ENCODE results near the gene NUB1.

NUB1 gene

DNA sequence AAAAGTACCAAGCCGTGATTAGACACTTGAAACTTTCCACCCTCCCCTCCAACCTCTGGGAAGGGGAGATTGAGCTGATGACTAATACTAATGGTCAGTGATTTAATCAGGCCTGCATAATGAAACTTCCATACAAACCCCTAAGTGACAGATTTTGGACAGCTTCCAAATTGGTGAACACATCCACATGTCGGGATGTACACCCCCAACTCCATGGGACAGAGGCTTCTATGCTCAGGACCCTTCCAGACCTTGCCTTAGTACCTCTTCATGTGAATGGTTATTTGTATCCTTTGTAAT lies 4.8 kb downstream of the NUB1 start:
- DNase-seq (ENCODE audit: low read depth), result no peak

DNA sequence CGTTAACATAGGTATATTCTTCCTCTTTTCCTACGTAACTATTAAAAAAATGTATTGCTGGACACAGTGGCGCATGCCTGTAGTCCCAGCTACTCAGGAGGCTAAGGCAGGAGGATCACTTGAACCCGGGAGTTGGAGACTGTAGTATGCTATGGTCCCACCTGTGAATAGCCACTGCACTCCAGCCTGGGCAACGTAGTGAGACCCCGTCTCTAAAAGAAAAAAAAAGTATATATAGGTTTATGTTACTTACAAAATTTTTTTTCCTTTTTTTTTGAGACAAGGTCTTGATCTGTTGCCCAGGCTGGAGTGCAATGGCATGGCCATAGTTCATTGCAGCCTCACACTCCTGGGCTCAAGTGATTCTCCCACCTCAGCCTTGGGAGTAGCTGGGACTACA lies 5.6 kb downstream of the NUB1 start:
- no peak for DNase-seq (ENCODE audit: low read depth)

DNA sequence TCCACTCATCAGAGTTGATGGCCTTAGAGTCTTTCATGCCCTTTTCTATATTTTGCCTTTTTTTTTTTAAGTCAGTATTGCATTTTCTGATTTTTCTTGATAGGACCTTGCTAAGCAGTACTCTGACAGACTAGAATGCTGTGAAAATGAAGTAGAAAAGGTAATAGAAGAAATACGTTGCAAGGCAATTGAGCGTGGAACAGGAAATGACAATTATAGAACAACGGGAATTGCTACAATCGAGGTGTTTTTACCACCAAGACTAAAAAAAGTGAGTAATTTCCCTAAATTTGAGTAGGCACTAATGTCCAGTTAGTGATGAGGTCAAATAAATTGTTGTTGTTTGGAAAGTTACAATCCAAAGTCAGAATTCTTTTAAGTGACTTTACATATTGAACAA lies 7.4 kb downstream of the NUB1 start:
- no peak for DNase-seq (ENCODE audit: low read depth)

DNA sequence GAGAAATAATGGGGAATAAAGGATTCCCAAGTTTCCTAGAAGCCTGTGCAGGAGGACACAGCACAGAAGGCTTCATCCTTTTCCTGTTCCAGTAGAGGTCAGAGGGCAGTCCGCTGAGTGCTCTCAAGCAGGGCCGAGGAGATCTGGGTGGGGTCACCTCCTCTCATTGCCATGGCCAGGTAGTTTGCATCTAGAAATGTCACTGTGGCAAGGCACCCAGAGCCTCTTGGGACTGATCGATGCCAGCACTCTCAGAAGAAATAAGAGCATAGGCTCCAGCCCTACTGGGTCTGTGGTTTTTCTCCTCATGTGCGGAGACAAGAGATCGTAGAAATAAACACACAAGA lies 7.9 kb downstream of the NUB1 start:
- no peak for DNase-seq (ENCODE audit: low read depth)

DNA sequence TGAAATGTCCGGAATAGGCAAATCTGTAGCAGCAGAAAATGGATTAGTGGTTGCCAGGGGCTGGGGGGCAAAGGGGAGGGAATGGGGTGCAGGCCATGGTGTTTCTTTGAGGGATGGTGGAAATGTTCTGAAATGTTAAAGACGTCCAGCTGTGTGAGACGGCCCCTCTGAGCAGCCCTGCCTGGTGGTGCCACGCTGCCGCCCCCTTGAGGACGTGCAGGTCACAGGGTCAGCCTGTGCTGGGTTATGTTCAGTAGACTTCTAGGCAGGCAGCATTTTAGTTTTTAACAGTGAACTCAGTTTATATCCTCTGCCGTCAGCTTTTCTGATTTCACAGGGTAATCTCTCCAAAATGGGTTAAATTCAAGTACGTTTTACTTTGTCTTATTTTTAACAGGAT lies 9.4 kb downstream of the NUB1 start:
- DNase-seq (ENCODE audit: low read depth), result no peak

DNA sequence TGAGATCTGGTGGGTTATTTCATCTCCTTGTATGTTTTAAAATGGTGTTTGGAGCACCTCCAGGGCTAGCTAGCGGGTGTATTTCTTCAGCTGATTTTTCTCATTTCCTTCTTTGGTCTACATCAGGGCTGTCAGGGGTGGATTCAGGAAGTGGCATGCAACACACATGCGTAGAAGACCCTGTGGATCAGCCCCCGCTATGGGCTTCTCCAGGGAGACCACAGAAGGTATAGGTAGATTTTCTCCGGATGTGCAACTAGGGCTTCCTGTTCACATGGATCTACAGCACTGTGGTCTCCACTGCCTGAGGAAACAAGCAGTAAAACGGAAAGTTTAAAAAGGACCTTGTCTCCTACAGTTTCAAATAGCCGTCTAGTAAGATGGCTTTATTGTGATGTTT lies 10.4 kb downstream of the NUB1 start:
- no peak for DNase-seq (ENCODE audit: low read depth)

DNA sequence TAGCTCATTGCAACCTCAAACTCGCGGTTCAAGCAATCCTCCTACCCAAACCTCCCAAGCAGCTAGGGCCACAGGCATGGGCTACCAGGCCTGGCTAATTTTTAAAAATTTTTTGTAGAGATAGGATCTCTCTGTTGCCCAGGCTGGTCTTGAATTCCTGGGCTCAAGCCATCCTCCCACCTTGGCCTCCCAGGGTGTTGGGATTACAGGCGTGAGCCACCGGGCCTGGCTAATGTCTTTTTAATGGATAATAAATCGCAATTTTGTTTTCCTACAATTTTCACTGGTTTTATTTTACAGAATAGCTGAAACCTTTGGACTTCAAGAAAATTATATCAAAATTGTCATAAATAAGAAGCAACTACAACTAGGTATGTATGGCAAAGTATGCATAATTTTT lies 10.9 kb downstream of the NUB1 start:
- no peak for DNase-seq (ENCODE audit: low read depth)

DNA sequence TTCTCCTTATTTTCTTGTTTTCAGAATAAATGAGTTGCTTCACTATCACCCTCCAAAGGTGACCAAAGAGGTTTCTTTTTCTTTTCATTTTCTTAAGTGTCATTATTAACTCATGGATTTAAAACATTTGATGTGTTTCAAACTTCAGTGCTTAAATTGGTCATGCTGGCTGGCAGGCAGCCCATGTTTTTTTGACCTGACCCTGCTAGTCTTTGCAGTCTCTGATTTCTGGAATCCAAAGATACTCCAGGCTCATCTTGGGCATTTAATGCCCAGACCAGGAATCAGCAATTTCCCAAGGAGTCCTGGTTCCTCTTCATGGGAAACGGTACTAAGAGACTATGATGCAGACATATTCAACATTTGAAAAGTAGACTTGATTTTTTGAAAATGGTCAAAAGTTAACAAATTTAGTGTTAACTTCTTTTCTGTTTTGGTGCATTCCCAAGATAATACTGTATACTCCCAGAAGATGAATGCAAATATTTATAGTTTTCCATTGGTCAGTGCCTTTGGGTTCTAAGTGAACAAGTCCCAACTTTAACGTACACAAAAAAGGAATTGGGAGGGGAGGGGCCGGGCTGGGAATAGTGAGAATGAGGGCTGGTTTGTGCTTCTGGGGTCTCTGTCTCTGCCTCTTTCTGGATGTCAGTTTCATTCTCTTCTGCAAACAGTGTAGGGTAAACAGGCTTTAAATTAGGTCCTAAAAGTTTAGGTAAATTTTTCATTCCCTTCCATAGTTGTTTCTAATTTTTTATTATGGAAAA lies 19.8 kb downstream of the NUB1 start:
- DNase-seq (ENCODE audit: low read depth), result no peak

DNA sequence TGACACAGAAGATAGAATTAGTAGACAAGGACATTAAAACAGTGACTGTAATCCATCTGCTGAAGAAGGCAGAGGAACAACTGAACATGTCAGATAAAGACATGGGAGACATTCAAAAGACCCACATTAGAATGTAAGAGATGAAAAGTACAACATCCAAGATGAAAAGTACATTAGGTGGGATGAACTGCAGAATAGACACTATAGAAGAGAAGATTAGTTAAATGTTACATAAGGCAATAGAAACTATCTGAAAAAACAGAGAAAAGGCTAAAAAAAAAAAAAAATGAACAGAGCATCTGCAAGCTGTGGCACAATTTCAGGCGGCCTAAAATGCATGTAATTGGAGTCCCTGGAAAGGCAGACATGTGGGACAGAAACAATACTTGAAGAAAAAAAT lies 21.6 kb downstream of the NUB1 start:
- DNase-seq (ENCODE audit: low read depth), result no peak

DNA sequence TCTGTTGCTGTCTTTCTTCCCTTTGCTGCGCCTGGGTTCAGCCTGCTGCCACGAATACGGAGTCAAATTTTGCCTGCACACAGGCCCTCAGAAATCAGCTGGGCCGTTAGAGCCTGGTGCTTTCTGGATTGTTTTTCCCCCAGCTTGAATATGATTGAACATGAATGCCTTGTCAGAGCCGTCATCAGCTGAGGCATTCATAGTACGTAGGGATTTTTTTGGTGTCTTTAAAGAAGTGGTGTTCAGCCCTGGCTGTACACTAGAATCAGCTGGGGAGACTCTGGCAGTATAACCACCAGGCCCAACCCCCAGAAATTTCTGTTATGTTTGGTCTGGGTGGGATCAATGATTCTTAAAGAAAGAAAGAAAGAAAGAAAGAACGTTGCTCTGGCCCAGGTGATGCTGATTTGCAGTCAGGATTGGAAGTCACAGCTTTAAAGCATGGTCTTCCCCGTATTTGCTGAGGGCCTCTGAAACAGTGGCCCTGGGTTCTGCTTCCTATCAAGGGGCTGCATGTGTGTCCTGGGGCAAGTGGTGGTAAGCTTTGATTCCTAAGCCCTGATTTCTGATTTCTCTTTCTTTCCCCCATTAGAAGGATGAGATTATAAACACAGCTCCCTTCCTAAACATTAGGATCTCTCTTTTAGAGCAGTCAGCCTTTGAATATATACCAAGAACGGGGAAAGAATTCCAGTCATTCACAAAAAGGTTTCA lies 24.7 kb downstream of the NUB1 start:
- no peak for DNase-seq (ENCODE audit: low read depth)

DNA sequence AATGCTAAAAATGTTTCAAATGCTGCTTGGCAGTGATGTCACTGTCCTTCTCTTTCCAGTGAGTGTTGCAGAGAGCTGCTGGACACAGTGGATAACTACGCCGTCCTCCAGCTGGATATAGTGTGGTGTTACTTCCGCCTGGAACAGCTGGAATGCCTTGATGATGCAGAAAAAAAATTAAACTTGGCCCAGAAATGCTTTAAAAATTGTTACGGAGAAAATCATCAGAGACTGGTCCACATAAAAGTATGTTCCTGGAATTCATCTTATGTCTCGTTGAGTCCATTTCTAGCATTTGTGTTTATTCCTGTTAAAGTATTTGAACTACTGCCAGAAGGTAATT lies 25.2 kb downstream of the NUB1 start:
- peak; percentile 54 for DNase-seq (ENCODE audit: low read depth)

DNA sequence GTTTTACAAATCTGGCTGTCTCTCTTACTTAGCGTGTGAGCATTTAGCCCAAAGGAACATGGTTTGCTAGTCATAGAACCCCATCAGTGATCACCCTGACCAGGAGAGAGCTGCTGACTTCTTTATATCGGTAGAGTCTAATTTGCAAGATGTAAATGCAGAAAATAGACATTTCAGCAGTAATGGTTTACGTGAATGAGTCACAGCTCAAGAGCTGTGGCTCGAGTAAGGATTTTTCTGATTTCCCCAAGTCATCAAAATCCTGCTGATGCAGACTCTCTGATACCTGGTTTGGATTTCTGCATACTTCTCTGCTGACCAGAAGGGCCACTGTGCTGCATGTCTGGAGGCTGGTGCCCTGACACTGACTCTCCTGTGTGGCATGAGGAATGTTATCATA lies 25.7 kb downstream of the NUB1 start:
- DNase-seq (ENCODE audit: low read depth), result no peak

DNA sequence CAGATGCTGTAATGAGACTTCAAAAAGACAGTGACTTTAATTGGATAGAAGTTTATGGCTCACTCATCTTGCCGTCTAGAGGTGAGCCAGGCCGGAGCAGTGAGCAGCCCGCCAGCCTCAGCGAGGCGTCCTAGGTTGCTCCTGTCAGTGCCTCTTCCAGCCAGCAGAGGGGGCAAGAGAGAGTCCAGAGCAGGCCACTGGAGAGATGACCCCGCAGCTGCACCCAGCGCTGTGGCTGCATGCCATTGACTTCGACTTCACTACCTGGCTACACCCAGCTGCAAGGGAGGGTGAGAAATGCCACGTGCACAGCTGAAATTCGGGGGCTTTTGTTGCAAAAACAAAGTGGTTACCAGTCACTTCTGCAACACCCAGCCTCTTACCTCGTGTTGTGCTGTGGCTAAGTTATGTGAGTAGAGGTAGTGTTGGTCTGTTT lies 26.5 kb downstream of the NUB1 start:
- DNase-seq (ENCODE audit: low read depth), result no peak

DNA sequence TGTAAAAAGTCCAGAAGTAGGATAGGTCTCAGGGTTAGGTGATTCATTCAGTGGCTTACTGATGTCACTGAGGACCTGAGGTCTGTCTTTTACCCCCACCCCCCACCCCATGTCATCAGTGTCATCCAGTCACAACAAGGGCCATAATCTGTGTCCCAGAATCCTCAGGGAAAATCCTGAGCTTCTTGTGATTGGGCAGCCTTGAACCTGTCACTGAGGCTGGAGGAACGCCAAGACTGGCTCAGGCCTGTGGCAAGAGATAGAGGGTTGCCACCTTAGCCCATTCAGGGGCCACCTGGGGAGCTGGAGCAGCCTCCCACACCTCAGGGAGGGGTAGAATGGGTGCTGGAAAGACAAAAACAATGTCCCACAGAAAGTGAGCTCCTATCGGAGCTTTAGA lies 29.7 kb downstream of the NUB1 start:
- no peak for DNase-seq (ENCODE audit: low read depth)

DNA sequence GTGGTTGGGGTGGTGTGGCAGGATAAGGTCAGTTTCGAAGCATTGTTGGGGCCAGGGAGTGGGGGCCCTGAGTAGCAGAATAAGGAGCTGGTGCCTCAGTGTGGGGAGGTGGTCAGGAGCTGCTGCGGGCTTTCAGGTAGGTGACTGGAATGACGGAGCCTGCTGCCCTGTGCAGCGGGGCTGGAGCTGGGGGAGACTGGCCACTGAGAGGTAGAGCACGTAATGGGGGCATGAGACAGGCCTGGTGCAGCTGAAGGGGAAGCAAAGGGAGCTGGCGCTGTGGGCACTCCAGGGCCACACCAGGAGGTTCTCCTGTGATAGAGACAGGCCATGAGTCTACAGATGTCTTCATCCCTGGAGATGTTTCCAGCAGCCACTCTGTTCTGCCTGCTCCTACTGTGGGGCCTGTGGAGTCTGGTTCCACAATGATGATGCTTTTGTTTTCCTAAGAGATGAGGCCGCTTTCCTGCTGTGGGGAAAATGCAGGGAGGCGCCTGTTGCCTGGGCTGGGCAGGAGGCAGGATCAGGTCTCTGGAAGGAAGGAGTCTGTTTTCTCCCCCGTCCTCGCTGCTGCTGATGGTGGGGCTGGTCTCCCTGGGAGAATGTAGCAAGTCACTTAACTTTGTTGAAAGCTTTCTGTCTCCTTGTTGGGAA lies 31.1 kb downstream of the NUB1 start:
- DNase-seq (ENCODE audit: low read depth), result no peak

DNA sequence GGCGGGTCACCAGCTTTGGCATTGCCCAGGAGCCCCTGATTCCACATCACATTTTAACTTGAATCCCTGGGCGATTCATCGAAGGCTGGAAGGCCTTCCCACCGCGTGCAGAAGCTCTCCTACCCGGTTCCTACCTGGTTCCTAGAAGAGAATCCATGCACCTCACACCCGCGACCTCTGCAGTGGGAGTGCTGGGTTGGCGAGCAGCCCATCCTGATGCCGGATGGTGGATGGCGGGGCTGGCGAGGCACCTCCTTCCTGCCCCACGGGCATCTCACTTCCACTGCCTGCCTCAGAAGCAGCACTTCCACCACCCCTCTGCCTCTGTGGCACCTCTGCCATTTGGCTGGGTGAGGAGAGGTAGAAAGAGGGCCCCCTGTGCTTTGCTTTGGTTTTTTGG lies 32.0 kb downstream of the NUB1 start:
- DNase-seq (ENCODE audit: low read depth), result no peak

DNA sequence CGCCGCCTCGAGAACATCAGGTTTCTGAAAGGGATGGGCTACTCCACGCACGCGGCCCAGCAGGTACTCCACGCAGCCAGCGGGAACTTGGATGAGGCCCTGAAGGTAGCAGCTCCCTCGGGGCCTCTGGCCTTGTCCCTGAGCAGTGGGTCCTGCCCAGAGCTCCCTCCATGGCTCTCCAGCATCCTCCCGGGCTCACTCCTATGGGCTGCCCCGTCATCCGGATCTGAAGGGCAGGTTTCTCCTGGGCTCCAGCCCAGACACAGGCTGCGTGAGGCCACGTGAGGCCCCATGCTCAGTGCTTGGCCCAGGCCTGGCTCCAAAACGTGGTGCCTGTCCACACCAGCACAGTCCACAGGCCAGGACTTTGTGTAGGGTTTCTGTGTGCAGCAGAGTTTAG lies 32.5 kb downstream of the NUB1 start:
- DNase-seq (ENCODE audit: low read depth), result no peak

DNA sequence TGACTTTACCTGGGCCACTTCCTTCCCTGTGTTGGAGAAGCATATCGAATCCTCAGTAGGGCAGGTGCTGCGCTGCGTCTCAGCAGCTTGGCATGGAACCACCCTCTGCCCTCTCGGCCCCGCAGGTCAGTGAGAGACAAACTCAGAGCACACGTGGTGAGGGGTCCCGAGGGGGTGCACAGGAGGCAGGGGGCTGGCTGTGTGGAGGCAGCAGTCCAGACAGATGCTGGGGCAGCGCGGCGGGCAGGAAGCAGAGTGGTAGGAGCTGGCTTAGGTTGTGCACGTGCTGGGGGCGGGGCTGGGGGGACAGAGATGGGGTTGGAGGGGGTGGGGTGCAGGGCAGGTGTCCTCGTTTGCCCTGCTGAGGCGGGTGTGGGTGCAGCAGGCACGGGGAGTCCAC lies 33.1 kb downstream of the NUB1 start:
- no peak for DNase-seq (ENCODE audit: low read depth)

DNA sequence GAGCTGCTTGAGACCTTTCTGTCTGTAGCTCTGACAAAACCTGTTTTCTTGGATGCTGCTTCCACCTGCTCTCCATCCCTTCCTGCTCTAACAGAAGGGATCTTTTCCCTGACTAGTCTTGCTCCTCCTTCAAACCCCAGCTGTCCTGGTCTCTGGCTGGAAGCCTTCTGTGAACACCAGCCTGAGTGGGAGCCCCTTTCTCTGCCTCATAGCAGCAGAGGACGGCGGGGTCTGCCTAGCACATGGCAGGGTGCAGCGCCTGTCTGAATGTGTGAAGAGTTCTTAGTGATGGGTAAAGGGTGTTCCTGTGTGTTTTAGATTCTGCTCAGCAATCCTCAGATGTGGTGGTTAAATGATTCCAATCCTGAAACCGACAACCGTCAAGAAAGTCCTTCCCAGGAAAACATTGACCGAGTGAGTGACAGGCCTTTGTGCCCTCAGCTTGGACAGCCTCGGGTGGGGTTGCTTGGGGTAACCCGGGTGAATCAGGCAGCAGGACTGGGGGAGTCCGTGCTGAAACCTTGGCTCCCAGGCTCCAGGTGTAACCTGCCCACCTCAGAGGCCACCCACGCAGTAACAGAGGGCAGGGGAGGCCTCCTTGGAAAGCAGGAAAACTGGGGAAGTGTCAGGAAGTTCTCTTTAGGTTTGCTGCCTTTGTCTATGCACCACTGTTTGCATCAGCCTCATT lies 34.1 kb downstream of the NUB1 start:
- no peak for DNase-seq (ENCODE audit: low read depth)

DNA sequence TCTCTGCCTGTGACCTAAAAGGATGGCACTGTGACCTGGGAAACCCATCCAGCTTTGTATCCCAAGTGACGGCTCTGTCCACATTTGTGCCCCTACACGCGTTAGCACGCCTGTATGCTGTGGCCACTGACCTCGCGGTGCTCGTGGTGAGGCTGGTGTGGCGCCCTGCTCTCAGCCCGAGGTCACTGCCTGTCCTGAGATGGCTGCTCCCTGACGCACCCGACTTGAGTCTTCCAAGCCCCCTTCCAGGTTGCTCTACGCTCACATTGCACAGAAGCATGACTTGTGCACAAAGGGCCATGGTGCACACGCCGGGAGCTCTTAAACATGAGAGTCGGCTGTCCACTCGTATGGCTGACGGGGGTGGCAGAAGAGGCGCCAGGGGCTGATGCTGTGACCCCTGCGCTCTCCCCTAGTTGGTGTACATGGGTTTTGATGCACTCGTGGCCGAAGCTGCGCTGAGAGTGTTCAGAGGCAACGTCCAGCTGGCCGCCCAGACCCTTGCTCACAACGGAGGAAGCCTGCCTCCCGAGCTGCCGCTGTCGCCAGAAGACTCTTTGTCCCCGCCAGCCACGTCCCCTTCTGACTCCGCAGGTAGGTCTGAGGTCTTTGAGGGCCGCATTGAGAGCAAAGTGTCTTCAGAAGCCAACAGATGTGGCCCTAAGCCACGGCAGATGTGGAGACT lies 34.7 kb downstream of the NUB1 start:
- DNase-seq (ENCODE audit: low read depth), result no peak

DNA sequence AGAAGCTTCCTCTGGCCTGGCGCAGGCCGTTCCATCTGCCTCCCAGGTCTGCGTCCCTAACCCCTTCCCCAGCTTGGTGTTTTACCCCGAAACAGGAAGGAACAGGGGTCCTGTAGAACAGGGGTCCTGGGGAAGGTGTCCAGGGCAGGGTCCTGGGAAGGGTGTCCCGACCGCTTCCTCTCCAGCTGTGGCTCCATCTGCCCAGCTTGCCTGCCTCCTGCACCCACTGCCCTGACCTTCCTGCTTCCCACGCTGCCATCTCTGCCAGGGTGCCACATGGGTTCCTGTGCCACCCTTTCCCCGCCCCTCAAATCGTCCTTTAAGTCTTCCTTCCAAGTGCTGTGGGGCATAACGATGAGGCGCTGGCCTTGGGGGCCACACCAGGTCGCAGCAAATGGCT lies 35.8 kb downstream of the NUB1 start:
- DNase-seq (ENCODE audit: low read depth), result no peak

DNA sequence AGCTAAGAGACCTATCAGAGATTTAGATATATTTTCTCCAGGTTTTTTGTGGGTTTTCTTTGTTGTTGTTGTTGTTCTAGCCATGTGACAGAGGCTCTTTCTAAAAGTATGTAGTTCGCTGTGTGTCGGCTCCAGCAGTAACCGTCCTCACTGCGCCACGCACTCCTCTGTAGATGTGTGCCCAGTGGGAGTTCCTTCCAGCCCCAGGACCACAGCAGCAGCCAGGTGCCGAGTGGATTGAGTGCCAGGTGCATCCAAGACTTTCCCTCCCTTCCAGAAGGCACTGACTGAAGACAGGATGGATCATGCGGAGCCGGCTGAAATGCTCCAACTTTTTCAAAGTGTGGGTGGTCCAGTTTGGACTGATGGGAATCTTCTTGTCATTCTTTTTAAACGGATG lies 36.4 kb downstream of the NUB1 start:
- no peak for DNase-seq (ENCODE audit: low read depth)

Measured in GM04503 (cell line).